Measurements from ENCODE around the gene FAM72B.
"Not testable (repeated sequence)": the region's sequence is repeated elsewhere in the genome, so short reads cannot be mapped to it uniquely, and the experiment has no call there.

Gene FAM72B

DNA sequence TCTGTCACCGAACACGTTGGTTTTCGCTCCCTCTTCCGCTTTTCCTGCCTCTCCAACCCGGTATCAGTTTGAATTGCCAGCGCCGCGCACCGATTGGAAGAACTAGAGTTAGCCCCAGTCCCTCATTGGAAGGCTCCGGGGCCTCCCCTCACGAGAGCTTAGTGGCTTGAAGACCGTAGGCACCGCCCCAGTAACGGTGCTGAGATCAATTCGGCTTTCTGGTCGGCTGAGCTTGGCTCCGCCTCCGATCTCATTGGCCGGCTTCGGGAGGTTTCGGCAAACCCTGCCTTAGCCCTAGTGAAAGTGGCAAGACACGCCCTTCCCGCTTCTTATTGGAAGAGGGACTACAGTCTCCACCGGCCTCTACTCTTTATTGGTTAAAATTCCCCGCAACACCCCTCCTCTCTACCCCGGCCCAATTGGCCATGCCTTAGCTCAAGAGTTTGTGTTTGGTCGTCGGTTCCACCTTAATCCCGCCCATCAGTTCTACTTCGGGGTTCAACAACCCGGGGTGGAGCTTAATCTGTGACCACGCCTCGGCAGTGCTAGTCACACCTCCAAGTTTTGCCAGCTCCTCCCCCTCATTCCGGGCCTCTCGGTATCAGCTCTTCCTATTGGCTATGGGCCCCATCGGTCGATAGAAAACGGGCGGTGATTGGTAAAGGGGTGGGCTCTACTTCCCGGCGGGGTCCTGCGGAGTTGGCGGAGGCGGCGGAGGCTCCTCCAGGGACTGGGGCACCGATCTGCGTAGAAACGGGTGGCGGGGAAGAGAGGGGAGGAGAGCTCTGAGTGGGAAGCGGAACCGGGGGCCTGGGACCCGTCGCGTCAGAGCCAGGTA, at the start of gene FAM72B, which contains the start of gene SRGAP2C:
TSS of gene FAM72B (minus strand) at position 51 of the 838 bp plus-strand sequence. CDS start 851 bp downstream, outside the sequence.
TSS of gene SRGAP2C (plus strand) at position 686 of the 838 bp plus-strand sequence. CDS start 2,472 bp downstream, outside the sequence.
- peak; percentile 79 to 90 for DNase-seq (ENCODE audit: low read depth in 2 of 2)

DNA sequence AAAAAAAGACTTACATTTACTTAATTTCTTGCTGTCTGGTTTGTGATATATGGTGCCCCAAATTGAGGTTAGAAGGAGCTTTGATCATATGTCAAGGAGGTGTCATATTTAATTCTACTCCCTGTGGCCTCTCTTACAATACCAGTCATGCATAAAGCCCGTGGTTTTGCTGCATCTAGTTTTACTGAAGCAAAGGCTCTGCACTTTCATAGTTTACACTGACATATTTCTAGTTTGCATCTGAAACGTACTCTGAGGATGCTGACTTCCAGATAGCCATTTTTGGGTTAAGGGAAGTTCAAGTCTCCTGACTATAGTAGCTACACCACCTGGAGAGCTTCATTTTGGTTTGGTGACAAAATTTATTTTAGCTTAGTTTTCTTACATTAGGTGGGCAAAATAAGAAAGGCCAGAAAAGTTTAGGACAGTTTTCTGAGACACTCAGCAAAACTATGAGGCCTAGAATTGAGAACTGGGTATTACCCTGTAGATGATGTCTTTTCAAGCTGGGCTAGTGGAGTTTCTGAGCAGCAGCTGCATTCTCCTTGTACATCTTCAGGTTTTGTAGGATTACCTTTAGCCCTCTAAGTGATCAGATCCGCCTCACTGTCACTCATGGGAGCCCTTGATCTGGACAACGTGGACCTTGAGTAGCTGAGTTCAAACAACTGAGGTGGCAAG, 48.4 kb upstream of the FAM72B start:
- DNase-seq (ENCODE audit: low read depth in 2 of 2) = not testable (repeated sequence)

DNA sequence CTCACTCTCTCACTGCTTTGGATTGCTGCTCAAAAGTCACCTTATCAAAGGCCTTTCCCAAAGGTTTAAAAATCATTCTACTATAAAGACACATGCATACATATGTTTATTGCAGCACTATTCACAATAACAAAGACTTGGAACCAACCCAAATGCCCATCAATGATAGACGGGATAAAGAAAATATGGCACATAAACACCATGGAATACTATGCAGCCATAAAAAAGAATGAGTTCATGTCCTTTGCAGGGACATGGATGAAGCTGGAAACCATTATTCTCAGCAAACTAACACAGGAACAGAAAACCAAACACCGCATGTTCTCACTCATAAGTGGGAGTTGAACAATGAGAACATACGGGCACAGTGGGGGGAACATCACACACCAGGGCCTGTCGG, 46.5 kb upstream of the FAM72B start:
- not testable (repeated sequence) for DNase-seq (ENCODE audit: low read depth in 2 of 2)

DNA sequence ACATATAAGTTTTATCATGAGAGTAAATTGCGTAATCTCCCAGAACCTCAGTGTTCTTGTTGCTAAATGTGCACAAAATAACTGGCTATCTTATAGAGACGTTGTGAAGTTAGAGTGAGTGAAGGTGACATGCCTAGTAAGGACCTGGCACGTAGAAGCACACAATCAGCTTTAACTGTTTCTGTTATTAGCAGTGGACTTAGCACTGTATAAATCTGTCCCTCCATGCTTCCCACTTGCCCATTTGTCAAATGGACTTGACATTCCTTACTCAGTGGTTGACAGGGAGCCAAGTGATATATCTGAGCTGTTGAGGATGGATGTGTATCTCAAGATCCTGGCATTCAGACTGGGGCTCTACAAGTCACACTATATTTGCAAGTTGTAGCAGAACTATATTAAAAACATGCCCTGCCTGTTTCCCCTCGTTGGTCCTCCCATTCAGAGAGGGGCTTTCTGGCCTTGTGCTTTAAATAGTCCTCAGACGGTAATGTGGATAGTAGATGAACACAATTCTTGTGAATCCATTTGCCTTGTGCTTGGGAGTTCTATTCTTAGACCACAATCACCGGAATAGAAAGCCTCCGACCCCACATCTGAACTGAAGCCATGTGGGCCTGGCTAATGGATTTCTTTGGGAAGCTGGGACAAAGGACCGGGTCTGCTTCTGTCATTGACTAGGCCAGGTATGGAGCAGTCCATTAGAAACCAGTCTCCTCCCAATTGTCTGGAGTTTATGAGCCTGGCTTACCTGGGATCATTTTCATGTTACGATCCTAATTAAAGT, 43.6 kb upstream of the FAM72B start:
- DNase-seq (ENCODE audit: low read depth in 2 of 2) = not testable (repeated sequence)

DNA sequence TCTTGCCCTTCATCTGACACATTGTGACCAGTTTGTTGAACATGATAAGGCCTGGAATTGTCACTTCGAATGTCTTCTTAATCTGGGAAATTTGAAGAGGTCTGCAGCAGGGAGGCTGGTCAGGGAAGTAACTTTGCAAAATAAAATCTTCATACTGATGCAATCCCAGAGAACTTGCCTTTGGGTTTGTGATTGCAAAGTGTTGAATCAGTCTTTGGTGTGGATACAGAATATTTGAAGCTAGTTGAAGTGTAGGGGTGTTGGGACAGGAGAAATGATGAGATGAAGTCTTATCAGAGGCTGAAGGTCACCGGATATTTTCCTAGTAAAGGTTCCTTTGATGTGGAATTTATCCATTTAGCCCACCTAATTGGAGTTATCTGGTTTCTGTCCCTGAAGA, 42.8 kb upstream of the FAM72B start:
- not testable (repeated sequence) for DNase-seq (ENCODE audit: low read depth in 2 of 2)

DNA sequence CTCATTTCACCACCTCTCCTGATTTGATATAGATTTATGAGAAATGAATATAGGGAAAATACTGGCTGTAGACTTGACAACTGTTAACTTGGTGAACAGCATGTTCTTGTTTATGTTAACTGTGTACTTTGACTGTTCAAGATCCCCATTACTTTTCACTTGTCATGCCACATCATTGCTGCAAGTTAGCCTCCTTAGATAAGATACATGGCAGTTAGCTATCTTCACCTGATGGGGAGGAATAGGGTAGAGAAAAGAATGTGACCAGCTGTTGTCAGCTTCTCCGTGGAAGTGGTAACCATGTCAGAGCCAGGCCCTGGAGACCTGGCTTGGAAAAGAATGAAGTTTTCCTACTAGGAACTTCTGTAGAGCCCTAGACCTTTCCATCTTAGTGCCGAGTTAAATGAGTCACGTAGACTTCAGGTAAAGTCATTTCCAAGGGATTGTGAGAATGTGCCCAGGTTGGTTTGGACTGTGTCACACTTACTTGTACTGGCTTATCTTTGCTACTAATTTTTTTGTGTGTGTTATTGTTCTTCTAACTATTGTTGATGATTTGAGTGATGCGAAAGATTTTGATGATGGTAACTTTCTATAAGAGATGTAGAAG, 42.3 kb upstream of the FAM72B start:
- not testable (repeated sequence) for DNase-seq (ENCODE audit: low read depth in 2 of 2)

DNA sequence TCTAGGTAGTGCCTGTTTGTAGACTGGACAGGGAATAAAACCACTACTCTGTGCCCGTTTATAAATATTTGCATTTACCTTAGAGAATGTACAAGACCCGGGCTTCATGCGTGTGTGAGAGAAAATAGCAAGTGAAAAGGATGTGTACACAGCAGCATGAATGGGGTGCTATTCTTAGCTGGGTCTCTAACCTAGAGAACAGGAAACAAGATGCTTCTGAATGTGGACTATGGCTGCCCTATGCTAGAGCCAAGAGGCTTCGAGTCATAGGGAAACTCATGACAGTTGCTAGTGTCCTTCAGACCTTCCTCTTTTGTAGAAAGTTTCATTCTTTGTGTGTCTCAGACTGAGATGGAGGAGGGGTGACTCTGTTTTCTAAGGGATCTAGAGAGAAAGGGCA, 40.6 kb upstream of the FAM72B start:
- not testable (repeated sequence) for DNase-seq (ENCODE audit: low read depth in 2 of 2)

DNA sequence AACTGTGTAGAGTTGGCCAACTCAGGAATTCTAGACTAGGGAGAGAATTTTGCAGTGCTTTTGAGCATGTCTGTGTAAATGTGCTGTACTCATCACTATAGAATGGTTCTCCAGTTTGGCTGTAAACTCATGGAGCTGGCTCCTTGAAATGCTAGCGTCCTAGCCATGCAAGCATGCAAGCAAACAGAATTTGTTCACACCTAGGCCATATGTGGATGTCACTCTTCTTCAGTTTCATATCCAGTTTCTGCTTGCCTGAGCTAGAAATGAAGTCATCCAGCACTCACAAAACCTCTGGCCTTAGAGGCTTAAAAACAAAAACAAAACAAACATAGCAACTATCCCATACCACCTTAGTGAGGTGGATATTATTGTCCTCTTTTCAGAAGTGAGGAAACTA, 37.6 kb upstream of the FAM72B start:
- DNase-seq (ENCODE audit: low read depth in 2 of 2) = not testable (repeated sequence)

DNA sequence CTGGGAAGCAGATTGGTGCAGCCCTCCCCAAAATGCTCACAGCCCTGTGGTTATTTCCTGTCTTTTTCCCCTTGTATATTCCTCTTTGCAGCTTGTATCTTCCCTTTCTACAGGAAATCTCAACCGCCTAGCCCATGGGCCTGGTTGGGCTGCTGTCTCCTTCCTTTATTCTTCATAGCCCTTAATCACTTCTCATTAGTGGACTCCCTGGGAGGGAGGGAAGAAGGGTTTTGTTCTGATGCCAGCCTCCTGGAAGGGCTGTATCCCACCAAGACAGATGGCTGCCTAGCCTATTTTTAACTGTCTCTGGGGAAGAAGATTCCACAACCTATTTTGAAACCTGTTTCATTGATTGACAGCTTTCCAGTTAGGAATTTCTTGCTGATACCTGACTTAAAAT, 32.5 kb upstream of the FAM72B start:
- DNase-seq (ENCODE audit: low read depth in 2 of 2) = not testable (repeated sequence)

DNA sequence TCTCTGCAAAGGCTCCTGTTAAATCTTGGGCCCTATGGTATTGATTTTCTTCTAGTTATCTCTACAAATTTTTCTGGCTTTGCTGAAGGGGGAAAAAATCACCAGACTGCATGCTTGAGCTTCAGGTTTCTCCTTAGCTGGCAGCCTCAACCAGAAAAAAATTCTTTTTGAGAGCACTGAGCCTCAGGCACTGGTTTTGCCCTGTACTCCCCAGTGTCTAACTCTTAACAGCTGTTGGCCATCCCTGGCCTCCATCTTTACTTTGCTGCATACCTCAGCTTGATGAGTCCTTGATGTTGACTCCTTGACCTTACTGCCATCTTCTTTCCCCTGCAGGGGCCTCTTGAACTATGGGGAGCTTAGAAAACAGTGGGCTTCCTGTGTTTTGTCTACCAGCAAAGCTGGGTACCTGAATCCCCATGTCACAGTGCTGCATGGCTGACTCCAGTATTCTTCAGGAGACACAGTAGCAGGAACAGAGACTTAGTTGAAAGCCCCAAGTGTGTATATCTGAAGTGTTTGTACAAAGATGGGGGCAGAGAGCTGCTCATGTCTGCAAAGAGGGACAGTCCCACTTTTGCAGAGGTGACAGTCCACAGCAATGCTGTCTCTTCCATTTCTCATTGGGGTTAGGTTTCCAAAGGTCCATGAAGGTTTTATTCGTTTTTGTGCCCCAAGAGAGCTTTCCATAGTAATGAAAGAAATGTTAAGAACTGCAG, 31.7 kb upstream of the FAM72B start:
- not testable (repeated sequence) for DNase-seq (ENCODE audit: low read depth in 2 of 2)

DNA sequence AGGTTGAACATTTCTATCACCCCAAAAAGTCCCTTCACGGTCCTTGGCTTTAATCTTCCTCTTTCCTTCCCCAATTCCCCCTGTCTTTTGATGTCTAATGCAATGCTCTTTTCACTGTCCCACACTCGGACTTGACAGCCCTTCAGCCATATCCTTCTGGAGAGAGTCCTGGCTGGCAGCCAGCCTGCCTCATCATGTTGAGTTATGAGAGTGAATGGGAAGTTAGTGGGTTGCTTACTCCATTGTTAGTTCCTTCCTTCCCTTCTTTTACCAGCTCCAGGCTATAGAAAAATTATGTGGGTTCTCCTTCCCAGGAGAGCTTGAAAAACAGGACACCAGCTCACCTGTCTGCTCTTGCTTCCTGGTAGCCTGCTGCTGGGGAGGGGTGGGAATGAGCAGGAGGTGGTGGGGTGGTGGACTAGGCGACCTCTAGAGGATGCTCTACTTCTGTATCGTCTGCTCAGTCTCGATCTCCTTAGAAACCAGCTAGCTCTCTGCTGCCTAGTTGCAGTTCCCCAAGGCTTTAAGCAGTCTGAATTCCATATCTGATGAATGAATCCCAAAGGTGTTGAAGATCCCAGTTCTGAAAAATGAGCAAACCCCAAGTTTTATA, 30.5 kb upstream of the FAM72B start:
- DNase-seq (ENCODE audit: low read depth in 2 of 2) = not testable (repeated sequence)

DNA sequence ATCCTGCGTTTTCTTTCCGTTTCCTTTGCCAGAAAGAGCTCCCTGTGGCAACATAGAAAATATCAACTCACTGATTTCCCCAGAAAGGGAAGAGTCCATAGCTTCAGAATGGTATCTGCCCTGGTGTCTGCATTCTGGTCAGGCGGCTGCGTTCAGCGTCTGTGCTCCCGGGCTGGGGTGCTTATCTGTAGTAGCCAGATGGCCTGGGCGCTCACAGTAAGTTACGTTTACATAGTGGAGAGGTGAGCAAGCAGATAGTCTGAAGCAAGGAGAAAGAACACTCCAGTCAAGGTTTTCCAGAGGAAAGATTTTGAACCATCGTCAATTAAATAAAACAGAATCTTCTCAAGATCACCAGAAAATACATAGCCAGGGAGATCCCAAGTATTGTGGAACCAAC, 29.4 kb upstream of the FAM72B start:
- DNase-seq (ENCODE audit: low read depth in 2 of 2) = not testable (repeated sequence)

DNA sequence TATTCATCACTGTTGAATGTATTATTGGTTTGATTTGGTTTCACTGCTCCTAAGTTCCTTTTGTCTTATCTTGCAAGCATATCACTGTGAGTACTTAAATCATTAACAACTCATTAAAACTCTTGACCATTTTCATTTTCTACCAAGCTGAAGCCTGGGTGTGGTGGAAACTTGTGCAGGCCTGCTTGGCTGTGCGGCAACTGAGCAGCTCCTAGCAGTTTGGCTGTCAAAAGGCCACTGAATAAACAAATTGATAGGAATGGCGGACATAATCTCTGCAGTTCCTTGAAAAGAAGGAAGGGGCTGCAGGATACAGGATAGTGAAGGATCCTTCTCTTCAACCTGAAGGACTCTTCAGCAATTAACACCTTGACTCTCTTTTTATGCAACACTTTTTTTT, 26.6 kb upstream of the FAM72B start:
- DNase-seq (ENCODE audit: low read depth in 2 of 2) = not testable (repeated sequence)

DNA sequence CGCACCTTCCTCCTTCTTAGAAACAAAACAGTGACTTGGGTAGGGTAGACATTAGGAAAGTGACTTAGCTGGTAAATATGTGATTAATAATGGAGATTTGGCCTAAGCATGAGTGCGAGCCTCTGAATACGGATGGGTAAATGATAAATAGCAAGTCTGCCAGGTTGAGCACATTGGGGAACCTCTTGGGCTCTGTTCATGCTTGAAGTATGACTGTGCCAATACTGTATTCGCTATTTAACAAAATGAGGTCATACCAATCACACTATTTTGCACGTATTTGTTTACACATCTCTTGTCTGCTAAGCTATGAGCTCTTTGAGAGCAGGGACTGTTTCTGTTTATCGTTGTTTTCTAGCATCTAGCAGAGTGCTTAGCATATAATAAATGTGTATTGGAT, 24.2 kb upstream of the FAM72B start:
- DNase-seq (ENCODE audit: low read depth in 2 of 2) = not testable (repeated sequence)

DNA sequence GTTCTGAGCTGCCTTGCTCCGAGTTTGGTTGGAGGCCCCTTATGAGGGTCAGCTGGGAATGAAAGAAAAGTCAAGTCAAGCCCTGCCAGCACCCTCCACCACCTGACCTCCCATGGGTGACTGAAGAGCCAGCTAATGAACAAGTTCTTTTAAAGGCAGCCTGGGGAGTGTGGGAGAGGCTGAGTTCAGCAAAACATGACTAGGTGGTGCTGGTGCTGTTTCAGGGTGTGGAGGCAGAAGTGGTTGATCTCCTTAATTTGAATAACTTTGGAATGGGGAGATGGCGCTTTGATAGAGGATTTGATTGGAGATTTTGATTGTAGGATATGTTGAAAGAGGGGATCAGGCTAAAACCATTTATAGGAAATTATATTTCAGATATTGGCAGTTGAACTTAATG, 23.2 kb upstream of the FAM72B start:
- not testable (repeated sequence) for DNase-seq (ENCODE audit: low read depth in 2 of 2)

DNA sequence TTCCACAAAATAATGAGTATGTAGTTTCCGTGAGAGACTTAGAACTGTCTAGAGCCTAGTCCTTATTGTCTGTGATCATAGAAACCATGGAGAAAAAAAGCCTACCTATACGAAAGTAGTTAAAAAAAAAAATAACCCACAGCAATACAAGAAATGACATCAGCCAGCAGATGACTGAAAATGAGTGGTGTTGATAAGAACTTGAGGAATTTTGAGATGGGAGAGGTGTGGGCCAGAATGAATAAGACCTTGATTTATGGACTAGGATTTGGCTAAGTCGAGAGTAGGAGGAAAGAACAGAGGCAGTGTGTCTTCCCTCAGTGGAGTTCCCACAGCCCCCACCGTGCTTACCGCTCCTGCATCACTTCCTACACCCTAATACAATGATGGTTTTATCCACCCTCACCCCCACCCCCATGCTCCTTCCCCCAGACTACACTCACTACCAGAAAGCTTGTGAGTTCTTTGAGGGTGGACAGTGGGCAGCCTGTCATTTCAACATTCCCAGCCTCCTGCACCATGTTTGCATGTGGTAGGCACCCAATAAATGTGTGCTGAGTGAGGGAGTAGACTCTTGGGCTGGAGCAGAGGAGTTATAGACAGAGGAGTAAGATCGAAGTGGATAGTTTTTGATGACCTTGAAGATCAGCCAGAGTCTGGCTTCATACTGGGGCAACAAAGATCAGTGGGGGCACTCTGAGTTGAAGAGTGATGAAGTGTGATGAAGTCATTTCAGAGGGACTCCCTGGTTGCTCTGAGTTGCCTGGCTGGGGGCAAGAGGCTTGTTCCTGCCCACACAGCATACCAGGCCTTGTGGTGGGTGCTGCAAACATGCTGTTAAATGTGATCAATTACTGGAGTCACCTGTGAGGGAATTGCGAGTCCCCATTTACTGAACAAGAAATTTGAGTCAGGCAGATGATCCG, 21.9 kb upstream of the FAM72B start:
- DNase-seq (ENCODE audit: low read depth in 2 of 2) = not testable (repeated sequence)

DNA sequence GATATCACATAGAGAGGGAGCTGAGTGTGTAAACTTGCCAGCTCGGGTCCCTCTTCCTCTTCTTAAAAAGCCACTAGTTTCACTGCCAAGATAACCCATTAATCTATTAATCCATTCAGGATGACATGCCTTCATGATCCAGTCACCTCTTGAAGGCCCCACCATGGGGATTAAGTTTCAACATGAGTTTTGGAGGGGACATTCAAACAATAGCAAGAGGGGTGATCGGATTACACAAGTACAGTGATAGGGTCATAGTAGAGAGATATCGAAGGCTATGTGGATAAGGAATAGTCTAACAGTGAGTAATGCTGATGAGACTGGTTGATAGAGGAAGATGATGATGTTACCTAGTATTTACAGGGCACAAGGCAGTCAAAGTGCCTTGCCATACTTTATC, 18.8 kb upstream of the FAM72B start:
- not testable (repeated sequence) for DNase-seq (ENCODE audit: low read depth in 2 of 2)

DNA sequence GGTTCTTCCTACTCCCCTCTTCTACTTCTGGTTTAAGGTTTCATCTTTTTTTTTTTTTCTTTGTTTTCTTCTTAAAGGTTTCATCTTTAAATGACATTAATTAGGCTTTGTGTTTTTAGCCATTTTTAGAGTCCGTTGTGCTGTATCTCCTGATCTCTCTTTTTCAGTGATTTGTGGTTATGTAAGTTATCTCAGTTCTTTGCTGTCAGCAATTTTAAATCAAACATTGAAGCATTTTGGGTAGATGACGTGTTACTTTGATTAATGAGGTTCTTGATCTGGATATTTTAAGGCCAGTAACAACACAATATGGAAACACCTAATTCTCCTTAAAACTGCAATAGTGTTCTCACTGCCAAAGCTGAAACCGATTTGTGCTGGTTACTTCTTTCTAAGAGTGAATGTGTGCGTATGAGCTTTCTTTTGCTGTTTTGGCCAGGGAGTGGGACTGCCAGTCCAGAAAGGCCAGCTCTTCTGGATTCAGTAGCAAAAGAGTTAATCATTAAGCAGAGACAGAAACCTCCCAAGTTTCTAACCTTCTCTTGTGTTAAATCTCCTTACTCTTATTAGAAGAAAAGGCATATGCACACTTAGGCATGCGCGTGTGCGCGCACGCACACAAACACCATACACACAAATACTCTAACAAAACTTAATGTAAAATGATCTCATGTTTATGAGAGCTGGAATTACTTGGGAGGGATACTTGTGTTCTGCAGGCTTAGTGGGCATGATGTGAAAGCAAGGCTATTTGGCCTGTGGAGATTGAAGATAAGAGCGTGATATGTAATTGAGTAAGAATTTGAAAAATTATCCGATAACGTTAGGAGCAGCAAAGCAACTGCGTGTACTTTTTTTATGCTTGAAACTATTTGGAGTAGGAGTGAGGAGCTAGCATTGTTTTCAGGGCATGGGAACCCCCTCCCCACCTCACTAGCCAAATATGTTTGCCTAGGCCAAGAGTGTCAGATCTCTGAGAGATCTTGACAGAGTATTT, 17.1 kb upstream of the FAM72B start:
- DNase-seq (ENCODE audit: low read depth in 2 of 2) = not testable (repeated sequence)
